HG03025 (cell line): ENCODE measurements around the gene COPE.
"Not testable (repeated sequence)": the region's sequence is repeated elsewhere in the genome, so short reads cannot be mapped to it uniquely, and the experiment has no call there.

ENCODE experiments used
- ATAC-seq: cut with Tn5 transposase; IDR thresholded peaks from one replicate; pipeline ENCODE4 v1.9.1; 2021; ENCODE audit warnings: mild to moderate bottlenecking, moderate library complexity; ENCODE audit not compliant: unreplicated experiment, low FRiP score

Gene COPE

DNA sequence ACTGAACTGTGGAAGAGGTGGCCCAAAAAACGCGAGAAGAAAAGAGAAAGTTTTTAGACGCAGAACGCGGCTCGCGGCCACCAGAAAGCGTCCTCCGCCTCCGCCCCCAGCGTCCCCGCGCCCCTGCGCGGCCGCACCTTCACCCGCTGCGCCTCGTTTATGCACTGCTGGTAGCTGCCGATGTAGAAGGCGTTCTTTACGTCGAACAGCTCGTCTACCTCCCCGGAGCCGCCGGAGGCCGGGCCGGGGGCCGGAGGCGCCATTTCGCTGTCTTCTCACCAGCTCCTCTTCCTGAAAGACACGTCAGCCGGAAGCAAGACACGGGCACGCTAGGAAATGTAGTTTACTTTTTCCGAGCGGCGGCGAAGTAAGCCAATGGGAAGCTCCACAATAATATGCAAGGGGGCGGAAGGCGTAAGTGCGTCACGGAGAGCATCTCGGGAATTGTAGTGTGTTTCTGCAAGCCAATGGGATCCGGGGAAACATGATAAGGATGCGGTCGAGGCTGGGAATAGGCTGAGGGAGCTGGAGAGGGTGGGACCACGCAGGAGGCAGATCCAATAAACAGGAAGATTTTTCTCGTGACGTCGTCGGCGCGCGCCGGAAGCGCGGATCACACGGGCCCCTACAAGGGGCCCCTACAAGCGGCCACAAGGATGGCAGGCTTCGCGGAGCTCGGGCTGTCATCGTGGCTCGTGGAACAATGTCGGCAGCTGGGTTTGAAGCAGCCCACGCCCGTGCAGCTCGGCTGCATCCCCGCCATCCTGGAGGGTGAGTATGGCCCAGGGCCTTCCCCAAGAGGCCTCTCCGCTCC lies at the start of gene COPE, which contains the start of gene DDX49:
Gene COPE (minus strand): TSS at position 302 of the 814 bp plus-strand sequence. CDS start 39 bp downstream, at position 263.
Gene DDX49 (plus strand): TSS at position 630 of the 814 bp plus-strand sequence. CDS start 27 bp downstream, at position 657.
- ATAC-seq = peak; percentile 90

DNA sequence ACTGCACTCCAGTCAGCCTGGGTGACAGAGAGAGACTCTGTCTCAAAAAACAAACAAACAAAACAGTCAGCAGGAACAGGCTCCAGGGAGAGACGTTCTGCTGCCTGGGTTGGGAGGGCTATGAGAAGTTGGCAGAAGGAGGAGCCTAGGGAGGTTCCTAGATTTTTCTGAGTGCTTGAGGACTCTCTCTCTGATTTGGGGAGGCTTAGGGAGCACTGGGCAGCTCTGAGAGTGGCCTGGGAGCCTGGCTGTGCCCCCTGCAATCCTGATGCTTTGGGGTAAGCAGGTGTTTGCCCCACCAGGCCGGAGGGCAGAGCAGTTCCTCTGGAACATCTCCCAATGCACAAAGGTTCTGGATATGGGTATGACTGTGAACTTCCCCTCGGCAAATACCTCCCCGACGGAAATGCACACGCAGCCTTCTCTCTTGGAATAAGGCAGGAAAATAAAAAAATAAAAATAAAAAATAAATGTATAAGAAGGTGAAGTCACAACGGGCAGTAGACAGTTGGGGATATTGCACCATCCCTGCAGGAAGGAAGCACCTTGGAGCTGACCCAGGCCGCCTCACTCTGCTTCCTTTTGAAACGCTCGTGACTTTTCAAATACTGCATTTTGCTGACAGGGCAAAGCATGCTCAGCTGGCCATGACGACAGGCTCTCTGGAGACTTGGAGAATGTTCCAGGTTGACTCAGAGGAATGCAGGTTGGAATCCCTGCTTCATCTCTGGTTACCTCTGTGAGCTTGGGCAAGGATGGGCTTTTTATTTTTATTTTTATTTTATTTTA lies 48.4 kb upstream of the COPE start:
- no peak for ATAC-seq

- ATAC-seq = no peak
These were observed 47.1 kb upstream of the COPE start for GRCh38 chr19:18966307-18966706.

DNA sequence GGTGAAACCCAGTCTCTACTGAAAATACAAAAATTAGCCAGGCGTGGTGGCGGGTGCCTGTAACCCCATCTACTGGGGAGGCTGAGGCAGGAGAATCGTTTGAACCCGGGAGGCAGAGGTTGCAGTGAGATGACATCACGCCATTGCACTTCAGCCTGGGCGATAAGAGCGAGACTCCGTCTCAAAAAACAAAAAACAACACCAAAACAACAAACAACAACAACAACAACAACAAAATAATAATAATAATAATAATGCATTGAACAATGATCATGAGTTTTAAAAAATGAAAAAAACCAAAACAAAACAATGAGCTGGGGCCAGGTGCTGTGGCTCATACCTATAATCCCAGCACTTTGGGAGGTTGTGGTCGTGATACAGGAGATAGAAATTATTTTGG lies 44.9 kb upstream of the COPE start:
- no peak for ATAC-seq

DNA sequence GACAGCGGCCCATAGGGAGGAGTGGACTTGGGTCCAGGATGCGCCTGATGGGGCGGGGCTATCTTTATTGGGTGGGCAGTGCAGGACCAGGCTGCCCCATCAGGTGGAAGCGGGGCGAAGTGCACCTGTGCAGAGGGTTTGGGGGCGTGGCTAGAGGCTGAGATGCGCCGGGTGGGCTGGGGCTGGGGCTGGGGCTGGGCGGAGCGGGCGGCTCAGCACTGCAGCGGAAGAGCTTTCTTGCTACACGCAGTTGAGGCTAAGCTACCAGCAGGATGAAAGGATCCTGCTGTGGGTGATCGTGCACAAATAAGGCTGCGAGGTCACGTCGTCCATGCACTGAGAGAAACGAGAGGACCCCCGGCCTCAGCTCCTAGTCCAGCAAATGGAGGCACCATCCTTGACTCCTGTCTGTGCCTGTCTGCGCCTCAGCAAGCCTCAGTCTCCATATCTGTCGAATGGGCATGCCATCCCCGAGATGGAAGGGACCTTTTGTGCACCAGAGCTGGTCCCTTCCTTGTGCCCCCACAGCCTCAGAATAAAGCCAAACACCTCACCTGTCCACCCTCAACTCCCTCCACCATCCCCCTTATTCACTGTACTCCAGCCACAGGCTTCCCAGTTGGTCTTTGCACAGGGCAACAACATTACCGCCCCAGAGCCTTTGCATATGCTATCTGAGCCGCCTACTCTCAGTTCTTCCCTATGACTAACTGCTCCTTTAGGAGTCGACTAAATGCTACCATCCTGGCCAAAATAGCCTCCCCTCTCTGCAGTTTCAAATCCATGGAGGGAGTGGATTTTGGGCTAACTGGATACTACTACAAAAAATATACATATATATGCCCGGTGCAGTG lies 42.8 kb upstream of the COPE start:
- ATAC-seq = no peak

DNA sequence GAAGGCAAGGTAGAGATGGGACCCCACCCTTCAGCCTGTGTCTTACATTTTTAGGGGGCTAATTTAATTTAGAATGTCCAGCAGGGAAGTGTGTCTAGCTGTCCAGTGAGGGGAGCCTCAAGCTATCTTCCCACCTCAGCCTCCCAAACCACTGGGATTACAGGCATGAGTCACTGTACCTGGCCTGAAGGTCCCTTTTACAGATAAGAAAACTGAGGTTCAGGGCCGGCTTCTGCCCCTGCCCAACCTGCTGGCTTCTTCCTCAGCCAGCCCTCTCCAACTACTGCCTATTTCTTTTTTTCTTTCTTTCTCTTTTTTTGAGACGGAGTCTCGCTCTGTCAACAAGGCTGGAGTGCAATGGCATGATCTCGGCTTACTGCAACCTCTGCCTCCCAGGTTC lies 41.2 kb upstream of the COPE start:
- ATAC-seq = no peak

DNA sequence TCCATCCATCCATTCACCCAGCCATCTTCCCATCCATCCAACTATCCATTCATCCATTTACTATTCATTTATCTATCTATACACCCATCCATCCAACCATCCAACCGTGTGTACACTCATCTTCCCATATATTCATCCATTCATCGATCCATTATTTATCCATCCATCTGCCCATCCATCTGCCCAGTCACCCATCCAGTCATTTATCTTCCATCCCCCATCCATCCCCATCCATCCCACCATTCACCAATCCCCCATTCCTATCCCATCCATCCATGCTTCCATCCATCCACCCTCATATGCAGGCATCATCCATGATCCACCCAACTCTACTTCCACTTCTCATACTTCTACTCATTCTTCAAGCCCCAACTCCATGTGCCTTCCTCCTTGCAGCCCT lies 35.9 kb upstream of the COPE start:
- no peak for ATAC-seq

GRCh38 chr19:18954094-18954493 lies 34.9 kb upstream of the COPE start:
- ATAC-seq = no peak

DNA sequence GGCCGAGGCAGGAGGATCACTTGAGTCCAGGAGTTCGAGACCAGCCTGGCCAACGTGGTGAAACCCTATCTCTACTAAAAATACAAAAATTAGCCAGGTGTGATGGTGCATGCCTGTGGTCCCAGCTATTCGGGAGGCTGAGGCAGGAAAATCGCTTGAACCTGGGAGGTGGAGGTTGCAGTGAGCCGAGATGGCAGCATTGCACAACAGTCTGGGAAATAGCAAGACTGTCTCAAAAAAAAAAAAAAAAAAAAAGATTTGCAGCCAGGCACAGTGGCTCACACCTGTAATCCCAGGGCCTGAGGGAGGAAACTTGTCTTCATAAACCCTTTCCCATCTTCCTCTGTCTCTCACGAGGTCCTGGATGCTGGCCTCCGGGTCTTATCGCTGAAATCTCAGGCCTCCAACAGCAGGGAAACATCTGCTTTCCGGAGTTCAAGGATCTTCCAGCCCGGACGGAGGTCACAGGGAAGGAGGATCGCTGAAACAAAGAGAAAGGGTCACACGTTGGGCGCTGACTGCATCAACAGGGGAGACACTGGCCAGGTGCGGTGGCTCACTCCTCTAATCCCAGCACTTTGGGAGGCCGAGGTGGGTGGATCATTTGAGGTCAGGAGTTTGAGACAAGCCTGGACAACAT lies 33.3 kb upstream of the COPE start:
- not testable (repeated sequence) for ATAC-seq

GRCh38 chr19:18951721-18952281 lies 32.6 kb upstream of the COPE start:
- no peak for ATAC-seq

GRCh38 chr19:18949858-18950257 lies 30.7 kb upstream of the COPE start:
- no peak for ATAC-seq

- ATAC-seq = no peak
These were observed 29.8 kb upstream of the COPE start for GRCh38 chr19:18948976-18949356.

DNA sequence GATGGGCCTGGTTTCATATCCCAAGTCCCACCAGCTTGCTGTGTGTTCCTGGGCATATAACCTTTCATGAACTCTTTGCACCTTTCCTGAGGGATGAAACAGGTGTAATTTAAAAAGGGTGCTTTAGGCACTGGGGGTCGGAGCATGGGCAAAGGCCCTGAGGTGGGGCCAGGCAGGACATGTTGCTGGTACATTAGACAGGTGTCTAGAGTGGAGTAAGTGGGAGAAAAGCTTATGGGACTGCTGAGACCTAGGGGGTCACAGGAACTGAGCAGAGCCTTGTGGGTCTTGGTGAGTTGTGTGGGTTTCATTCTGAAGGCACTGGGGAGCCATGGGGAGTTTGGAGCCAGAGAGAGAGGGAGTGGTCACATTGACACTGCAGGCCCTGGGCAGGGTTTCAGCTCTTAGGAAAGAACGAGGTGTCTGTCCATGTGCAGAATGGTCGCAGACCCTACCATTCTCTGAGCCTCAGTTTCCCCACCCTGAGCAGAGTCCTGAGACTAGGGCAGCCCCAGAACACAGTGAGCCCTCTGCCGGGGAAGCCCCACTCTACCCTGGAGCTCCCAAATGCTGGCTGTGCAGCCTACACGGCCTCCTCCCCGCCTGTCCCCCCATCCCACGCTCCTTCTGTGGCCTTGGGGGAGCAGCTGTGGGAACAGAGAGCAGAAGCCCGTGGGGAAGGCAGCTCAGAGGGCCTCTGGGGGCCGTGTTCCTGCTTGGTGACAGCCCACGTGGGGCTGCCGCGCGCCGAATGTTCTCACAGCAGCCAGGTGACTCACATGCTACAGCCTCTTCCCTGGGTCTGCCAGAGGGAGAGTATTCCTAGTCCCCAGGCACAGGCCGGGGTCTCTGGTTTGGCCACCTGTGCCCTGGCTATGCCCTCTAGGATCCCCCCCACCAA lies 29.1 kb upstream of the COPE start:
- ATAC-seq = no peak

- ATAC-seq = no peak
These were observed 27.7 kb upstream of the COPE start for GRCh38 chr19:18946918-18947317.

- ATAC-seq = no peak
These were observed 27.1 kb upstream of the COPE start for GRCh38 chr19:18946335-18946734.

DNA sequence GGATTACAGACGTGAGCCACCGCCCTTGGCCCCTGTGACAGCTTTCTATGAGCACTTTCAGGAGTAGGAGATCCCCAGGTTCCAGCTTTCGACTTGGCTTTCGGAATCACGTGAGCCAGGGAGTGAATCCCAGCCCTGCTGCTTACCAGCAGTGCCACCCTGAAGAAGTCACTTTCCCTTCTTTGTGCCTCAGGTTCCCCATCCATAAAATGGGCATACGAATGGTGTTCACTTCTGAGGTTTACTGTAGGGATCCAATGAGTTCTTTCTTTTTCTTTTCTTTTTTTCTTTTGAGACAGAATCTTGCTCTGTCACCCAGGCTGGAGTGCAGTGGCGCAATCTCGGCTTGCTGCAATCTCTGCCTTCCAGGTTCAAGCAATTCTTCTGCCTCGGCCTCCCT lies 26.1 kb upstream of the COPE start:
- ATAC-seq = no peak

- ATAC-seq = no peak
These were observed 24.3 kb upstream of the COPE start for GRCh38 chr19:18943465-18943864.

DNA sequence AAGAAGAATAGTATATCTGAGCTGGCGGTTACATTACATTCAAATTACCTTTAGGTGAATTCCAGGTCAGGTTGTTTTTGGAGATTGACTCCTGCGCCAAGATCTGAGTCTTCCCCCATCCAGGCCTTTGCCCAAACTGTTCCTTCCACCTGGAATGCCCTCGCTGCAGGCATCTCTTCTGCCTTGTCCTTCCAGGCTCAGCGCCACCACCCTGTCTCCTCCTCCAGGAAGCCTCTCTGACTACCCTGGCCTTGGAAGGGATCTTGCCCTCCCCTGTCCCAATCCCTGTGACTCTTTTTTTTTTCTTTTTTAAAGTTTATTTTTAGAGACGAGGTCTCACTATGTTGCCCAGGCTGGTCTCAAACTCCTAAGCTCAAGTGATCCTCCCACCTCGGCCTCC lies 23.5 kb upstream of the COPE start:
- no peak for ATAC-seq
